HG02840 (cell line): ENCODE results near the gene KCNJ4.

ENCODE experiments used
- ATAC-seq: cut with Tn5 transposase; IDR thresholded peaks from one replicate; pipeline ENCODE4 v1.9.1; 2021; ENCODE audit warnings: mild to moderate bottlenecking, moderate library complexity, moderate number of reproducible peaks; ENCODE audit not compliant: unreplicated experiment, low FRiP score

KCNJ4 gene

DNA sequence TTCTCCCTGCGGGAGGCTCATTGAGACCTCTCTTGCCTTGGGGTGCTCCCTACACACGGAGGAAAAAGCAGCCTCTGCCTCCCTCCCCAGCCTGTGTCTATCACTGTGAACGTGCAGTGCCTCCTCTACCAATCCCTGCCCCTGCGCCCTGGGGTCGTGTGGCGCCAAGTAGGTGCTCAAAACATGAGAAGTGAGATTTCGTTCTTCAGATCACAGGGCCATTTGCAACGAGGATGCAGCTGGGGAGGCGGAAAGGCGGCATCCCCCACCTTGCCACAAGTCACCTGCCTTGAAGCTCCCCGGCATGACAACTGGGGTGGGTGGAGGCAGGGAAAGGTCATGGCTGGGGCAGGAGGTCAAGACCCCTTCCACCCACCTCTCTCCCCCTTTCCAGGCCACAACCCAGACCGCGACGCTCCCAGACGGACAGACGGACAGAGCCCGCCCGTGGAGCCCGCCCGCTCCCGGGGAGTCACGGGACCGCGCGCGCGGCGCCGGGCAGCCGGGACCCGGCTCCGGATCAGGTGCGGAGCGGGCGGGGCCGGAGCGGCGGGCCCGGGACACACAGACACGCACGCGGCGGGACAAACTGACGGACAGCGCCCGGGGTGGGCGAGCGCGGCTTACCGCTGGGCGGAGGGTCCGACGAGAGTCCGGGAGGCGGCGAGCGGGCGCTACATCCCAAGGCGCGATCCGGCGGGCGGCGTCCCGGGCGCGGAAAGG is 485 bp downstream of the KCNJ4 start:
- ATAC-seq = no peak

DNA sequence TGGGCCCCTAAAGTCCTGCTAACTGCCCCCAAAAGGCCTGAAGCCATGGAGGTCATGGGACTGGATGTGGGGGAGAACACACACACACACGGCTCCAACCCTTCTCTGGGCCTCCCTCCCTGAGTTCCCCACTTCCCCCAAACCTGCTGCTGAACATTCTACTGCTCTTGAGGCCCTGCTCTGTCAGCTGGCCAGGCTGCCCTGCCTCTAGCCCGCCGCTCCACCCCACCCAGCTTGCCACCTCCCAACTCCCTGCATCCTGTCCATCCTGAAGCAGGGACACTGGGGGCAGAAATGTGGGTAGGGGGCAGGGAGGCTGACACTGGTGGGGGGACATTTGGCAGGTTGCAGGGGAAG is 1.0 kb downstream of the KCNJ4 start:
- ATAC-seq = no peak

DNA sequence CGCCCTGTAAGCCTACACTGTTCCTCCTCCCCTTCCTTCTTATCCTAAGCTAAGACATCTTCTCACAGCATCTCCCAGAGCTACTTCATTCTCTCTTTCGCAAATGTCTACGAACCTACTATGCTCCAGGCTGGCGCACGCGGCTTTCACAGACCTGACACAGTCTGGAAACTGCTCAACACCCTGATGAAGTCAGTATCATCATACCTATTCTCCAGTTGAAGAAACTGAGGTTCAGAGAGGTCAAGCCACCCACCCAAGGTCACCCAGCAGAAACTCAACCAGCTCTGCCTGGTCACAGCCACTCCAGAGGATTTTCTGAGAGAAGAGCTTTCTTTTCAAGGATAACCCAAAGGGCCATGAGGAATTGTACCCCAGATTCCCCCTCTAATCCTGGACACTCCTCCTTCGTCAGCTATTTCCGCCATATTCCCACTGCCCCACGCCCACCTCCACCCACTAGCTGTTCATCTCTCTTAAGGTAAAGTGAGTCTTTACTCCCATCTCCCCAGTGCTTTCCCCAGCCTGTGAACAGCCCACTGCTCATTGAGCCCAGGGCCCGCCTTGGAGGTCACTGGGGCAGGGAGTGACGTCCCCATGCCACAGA is 1.8 kb downstream of the KCNJ4 start:
- no peak for ATAC-seq

DNA sequence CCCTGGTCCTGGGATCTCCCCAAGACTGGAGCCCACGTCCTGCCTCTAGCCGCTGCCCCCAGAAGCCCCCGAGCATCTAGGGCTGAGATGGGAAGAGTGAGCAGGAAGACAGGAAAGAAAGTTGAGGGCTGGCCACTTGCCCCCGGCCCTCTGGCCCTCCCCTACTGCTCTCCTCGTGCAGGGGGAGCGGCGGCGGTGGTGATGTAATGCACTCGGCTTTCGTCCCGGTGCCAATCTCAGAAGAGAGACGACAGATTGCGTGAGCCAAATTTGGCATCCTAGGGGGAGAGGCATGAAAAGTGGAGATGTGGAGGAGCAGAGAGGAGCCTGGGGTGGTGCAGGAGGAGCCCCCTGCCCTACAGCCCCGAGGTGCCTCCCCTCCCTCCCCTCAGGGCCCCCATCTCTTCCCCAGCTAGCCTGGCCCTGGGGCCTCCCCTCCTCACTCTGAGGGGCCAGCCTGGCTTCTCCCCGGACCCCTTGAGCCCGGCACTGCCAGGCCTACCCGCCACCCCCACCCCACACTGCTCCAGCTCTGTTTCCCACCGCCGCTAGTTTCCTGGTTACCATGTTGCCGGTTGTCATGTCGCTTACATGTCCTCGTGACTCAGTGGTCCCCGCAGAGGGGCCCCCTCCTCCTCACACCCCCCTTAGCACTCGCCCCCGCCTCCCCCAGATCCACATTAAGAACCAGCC is 2.5 kb downstream of the KCNJ4 start:
- no peak for ATAC-seq

DNA sequence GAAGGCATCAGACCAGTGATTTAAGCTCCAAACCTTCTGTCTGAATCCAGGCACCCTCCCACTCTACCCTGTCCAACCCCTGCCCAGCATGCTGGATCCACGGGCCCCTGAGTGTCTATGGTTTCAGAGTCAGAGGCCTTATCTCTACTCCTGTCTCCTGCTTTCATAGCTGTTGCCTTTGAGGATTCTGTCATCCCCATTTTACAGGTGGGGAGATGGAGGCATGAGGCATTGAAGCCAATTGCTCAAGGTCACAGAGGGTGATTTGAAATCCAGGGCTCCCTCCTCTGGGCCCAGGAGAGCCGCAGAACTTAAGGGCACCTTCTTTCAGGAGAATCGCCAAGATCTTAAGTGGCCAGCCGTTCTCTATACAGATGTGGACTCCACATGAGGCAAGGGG is 3.1 kb downstream of the KCNJ4 start:
- no peak for ATAC-seq

DNA sequence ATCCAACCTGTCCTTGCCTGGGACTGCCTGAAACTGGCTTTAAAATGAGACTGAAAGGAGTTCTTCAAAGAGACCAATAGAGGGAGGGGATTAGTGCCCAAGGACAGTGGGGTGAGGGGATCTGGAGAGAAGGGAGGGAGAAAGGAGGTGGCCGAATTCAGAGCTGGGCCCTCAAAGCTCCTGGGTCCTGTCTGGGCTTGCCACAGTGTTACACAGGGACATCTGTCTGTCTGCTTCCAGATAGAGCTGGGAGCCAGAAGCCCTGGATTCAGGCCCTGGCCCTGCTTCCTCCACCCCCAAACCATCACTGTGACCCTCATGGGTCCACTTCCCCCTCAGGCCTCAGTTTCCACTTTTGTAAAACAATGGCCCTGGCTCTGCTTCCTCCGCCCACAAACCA is 3.6 kb downstream of the KCNJ4 start:
- ATAC-seq = no peak

DNA sequence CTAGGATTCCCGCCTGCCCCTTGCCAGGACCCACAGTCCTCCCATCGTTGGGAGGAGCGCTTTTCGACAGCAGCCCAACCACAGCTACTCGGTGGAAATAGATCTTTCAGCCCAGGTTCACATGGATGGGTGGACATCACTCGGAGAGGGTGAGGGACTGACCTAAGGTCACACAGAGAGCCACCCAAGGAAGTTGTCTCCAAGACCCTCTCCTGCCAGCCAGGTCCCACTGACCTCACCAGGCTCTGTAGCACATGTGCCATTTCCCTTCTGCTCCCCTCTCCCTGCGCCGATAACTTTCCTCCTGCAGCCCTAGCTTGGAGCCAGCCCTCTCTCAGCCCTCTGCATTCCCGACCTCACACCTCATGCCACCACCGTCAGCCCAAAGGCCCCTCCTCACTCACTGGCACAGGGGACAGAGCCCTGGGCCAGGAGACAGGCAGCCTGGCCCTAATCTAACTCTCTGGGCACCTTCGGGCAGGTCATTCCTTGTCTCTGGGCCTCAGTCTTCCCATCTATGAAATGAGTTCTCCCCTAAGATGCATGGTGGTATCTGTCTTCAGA is 4.7 kb downstream of the KCNJ4 start:
- no peak for ATAC-seq

DNA sequence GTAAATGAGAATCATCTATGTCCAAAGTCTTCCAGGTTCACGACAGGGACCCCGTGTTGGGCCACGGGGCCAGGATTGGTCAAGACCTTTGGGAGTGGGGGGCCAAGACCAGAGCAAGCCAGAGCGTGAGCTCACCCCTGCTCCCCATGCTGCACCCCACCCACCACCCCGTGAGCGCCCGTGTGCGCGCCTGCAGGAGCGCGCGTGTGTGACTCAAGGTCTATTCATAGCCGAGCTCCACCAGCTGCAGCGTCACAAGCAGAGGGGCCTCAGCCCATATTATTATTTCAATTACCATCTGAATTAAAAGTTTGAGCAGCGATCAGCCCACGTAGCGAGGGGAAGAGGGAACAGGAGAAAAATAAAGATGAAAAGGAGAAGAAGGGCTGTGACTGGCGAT is 5.2 kb downstream of the KCNJ4 start:
- no peak for ATAC-seq

DNA sequence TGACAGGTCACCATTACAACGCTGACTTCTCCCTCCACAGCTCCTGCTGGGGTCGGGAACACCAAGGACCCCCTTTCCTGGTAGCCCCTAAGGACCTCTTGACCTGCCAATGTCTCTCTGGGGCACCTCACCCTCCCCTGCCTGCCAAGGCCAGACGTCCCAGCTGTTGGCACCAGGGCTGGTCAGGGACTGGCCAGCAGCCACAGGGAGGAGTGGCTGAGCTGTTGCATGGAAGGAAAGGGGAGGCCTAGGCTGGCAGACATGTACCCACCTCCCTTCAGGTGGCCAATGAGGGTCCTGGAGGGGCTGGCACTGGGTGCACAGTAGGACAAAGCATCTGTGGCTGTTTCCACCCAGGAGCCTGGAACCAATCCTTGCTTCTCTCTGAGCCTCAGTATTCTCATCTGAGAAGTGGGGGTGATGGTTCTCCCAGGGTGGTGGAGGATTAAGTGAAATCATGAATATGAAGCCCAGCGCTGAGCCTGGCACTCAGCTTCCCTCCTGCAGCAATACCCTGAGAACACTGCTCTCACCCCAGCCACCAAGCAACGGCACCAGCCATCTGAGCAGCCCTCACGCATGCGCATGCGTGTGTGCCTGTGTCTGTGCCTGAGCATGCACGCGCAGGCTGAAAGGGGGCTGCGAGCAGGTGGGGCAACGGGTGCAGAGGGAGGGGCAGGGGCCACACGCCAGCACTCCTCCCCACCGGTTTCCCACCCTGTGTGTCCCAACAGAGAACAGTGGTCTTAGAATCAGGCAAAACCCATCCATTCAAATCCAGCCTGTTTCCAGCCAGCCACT is 5.9 kb downstream of the KCNJ4 start:
- ATAC-seq = no peak

DNA sequence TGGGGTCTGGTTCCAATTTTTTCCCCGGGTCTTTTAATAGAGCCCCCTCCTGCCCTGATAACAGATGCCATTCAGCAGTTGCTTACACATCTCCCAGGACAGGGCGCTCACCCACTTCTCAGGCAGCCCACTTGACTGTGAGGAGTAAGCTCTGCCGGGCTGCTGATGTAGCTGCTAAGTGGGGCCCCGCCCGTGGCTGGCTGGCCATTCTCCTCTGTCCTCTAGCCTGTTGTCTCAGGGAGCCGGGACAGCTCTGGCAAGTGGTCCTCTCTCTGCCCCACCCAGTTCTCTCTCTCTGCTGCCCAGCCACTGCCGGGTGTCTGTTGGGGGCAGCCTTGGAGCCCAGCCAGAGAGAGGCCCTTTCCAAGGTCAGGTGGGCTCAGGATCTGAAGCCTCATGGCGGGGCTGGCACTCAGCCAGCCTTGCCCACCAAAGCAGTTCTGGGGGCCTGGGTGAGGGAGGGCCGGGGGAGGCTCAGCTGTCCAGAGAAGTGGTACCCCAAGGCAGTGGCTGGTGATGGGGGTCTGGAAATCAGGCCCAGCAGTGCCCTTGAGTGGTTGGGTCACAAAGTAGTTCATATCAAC is 8.9 kb downstream of the KCNJ4 start:
- no peak for ATAC-seq

DNA sequence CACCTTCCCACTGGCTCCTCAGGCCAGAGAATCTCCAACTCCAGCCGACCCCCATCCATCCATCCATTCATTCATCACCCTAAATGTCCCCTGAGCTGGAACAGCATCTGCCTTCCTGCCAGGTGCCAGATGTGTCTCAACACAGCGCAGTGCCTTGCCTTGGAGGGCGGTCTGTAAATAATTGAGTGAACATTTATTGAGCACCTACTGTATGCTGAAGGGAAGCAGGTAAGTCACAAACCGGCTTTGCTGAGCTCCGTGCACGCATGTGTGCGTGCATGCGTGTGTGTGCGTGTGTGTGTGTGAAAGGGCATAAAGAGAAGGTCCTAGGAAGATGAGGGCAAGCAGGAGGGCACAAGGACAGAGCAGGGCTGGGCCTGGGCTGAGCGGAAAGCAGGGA is 10.2 kb downstream of the KCNJ4 start:
- ATAC-seq = no peak

DNA sequence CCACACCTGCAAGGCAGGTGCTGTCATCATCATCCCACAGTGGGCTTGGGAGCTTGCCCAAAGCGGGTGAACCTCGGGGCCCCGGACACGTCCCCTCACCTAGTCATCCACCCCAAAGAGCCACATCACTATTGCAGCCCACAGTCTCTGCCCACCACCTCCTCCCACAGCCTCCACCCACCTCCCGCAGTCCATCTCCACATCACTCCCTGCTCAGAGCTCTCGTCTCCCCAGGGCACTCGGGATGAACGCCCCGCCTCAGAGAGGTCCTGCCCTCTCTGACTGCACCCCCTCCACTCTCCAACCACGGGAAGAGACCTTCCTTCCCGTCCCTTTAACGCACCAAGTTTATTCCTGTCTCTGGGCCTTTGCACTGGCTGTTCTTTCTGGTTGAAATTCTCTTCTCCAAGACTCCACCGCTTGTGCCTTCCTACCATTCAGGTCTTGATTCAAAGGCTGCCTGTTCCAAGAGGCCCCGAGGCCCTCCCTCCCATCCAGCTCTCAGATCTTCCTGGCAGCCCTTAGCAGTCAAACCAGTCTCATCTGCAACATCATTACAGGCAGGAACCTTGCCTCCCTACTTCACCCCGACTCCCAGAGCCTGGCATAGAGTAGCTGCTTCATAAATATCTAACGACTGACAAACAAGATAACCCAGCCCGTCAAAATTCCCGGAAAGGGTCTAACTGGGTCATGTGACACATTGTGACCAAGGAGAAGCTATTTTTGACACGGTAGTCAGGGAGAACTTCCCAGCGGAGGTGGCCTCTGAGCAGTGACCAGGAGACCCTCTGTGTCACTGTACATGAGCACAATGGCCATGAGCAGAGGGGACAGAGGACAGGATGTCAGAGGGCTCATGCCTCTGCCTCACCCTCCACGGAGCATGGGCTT is 11.1 kb downstream of the KCNJ4 start:
- ATAC-seq = no peak

DNA sequence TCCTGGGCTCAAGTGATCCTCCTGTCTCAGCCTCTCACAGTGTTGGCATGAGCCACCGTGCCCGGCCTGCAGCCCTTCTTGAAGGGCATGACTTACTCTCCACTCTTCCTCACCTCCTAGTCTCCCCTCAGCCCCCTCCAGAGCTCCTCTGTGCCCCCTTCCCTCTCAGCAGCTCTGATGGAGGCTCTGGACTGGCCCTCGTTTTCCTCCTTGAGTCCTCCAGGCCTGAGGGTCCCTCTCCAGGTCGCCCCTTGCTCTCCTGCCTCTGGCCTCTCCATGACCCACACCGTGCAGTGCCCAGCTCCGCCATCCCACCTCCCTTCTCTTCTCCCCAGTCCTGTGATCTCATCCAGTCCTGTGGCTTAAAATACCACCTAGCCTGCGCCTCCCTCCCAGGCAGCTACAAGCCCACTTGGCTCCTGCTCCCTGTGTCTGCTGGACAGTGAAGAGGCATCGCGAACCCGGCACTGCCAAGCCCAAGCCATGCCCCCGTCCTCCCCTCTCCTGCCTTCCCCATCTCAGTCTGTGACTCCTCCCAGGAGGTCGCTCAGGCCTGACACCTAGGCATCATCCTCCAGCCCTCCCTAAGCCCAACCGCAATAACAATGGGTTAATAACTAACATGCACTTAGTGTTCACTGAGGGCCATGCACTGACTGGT is 11.9 kb downstream of the KCNJ4 start:
- ATAC-seq = no peak

DNA sequence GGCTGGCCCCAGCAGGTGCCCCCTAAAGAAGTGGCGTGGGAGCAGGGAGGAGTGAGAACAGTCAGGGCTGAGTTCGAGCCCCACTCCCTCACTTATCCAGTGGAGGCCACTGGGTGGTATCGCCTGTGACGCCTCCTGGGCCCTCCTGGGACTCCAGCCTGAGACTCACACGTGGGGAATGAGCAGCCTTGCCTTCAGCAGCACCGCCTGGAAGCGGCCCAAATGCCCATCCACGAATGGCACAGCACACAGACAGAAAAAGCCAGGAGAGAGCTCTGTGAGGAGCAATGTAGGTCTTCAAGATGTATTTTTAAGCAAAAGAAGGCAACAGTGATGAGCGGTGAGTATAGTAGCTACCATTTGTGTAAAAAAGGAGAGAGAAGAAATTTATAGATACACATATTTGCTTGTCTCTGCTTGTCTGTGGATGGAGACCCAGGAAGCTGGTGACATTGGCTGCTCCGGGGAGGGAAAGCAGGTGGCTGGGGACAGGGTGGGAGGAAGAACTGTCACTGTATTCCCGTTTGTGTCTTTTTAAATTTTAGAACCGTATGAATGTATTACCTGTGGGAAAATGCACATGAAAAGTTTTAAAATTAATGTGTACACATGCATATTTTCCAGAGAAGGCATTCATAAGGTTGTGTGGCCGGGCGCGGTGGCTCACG is 13.2 kb downstream of the KCNJ4 start:
- ATAC-seq = no peak

DNA sequence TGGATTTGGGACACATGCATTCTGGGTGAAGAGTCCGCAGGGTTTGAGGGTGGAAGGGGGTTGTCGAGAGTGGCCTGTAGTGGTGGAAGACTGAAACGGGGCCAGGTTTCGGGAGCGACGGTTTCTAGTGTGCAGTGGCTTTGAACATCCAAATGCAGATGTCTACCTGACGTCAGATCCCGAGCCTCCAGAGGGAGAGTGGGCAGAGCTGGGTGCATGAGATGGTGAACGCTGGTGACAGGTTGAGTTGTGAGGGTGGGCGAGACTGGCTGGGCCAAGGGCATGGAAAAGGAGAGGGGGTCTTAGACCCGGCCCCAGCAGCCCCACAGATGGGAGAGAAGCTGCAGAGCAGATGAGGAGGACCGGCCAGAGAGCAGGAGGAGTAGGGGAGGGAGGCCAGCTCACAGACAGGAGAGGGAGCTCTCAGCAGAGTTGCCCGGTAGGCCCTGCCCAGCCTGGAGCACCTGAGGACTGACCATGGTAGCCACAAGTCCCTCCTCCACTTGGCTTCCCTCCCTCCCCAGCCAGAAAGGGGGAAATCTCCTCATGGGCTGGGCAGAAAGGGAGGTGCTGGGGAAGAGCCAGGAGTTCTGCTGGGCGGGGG is 14.2 kb downstream of the KCNJ4 start:
- no peak for ATAC-seq

DNA sequence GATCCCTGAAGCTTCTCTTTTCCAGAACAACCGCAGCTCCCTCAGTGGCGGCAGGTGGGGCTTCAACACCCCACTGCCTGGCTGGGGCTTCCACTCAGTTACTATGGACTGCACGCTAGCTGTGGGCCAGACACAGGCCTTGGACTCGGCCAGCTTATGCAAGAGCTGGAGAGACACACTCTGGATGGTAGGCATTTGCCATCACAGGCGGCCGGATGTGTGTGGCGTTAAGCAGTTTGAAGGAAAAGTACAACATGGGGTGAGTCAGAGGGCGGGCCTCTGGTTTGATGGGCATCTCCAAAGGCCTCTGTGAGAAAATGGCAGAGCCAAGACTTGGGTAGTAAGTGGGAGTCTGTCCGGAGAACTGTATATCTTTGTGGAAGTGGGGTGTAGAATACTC is 17.6 kb downstream of the KCNJ4 start:
- no peak for ATAC-seq

DNA sequence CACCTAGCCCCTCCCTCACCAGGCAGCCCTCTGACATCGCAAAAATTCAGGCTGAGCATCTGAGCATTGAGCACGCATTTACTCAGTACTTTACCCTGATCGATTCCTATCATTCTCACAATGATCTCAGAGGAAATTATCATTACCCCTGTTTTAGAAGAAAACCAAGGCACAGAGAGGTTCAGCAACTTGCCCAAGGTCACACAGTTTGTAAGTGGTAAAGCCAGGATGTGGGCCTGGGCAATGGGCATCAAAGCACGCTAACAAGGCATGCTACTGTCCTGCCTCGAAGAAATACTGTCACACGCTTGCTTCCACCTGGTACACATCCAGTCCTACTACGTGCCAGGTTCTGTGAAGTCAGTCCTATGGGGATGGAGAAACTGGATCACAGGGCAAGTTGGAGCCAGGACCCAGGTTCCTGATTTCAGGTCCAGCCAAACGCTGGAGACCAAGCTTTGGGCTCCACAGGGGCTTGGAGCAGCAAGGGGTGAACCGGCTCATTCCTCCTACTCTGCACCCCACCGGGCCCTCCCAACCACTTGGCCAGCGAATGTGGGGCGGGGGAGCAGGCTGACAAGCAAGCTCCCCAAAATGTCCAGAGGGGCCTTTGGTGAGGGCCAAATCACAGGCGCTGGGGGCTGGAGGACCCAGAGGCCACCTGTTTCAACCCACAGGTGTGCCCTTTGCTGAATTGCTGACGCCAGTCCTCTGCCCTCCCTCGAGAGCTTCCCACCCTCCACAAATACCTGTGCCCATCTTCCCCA is 18.2 kb downstream of the KCNJ4 start:
- no peak for ATAC-seq
